ENCODE measurements around the gene LRMDA.

Gene LRMDA

DNA sequence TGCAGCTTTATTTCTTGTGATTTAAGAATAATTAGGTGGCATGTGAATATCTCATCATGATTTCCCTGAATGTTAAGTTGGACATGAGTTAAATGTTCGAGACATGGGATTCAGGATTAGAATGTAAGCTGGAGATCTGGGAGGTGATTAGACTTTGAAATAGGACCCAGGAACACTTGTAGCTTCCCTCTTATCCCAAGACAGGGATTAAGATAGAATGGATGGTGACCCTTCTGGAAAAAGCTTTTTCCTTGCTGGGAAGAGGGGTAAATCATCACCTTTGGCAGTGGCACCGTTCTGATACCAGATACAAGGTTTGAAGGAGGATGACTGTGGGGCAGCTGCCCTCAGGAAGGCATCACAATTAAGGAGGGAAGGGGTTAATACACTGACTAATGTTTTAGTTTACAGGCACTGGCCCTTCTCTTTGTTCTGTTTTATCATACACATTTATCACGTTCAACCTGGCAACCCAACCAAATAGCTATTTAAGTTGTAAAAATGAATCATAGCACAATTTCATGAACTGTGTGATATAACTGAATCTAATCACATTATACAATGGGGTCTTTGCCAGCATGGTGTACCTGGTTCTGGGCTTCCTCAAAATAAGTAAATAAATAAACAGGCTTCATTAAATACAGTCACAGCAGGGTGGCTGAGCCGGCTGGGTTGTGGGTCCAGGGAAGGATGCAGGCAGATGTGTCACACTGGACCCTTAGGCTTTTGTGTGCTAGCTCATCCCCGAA lies 212.7 kb downstream of the LRMDA start:
- Histone ChIP-seq H3K9me3 (no peaks in the 10 kb centered on the region), H3K27me3 (no peaks in the 10 kb centered on the region), H3K36me3 (no peaks in the 10 kb centered on the region), H3K4me1 (no peaks in the 10 kb centered on the region), H3K27ac (no peak overlapping the region), H3K4me3 (no peak overlapping the region)
- TF ChIP-seq, protein P1, sequence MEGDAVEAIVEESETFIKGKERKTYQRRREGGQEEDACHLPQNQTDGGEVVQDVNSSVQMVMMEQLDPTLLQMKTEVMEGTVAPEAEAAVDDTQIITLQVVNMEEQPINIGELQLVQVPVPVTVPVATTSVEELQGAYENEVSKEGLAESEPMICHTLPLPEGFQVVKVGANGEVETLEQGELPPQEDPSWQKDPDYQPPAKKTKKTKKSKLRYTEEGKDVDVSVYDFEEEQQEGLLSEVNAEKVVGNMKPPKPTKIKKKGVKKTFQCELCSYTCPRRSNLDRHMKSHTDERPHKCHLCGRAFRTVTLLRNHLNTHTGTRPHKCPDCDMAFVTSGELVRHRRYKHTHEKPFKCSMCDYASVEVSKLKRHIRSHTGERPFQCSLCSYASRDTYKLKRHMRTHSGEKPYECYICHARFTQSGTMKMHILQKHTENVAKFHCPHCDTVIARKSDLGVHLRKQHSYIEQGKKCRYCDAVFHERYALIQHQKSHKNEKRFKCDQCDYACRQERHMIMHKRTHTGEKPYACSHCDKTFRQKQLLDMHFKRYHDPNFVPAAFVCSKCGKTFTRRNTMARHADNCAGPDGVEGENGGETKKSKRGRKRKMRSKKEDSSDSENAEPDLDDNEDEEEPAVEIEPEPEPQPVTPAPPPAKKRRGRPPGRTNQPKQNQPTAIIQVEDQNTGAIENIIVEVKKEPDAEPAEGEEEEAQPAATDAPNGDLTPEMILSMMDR (IDR thresholded peaks at IDR 0.05) = no peak
- no peak for DNase-seq
- intact Hi-C loops (cut with DNase I; ENCODE audit: low total_unique reads) = no loop called here

DNA sequence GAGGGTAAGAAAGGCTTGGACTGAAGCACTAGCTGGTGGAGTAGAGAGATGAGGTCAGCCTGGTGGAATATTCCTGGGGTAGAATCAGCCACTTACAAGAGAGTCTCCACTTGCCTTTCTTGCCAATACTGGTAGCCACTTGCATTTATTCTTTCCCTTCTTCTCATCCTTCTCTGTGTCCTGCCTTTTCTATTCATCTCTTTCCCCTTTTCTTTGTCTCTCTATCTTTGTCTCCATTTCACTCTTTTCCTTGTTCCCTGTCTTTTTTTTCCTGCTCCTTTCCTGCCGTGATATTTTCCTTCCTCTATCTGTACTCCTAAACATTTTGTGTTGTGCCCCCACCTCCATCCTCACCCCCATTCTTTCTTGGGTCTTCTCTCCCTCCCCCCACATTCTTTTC lies 214.3 kb downstream of the LRMDA start:
- intact Hi-C loops (cut with DNase I; ENCODE audit: low total_unique reads) = no loop called here
- no peak overlapping the region for H3K27ac ChIP-seq
- H3K9me3 ChIP-seq = no peaks in the 10 kb centered on the region
- TF ChIP-seq, protein P1 (IDR thresholded peaks at IDR 0.05) = no peak
- no peaks in the 10 kb centered on the region for H3K36me3 ChIP-seq
- no peak for DNase-seq
- no peaks in the 10 kb centered on the region for H3K27me3 ChIP-seq
- H3K4me3 ChIP-seq = no peak overlapping the region
- no peaks in the 10 kb centered on the region for H3K4me1 ChIP-seq

GRCh38 chr10:75646218-75646915 lies 214.9 kb downstream of the LRMDA start:
- Histone ChIP-seq H3K9me3 (no peaks in the 10 kb centered on the region), H3K4me1 (no peaks in the 10 kb centered on the region), H3K27me3 (no peaks in the 10 kb centered on the region), H3K27ac (no peak overlapping the region), H3K36me3 (no peaks in the 10 kb centered on the region), H3K4me3 (no peak overlapping the region)
- TF ChIP-seq, protein P1 (IDR thresholded peaks at IDR 0.05) = no peak
- no peak for DNase-seq
- intact Hi-C loops (cut with DNase I; ENCODE audit: low total_unique reads) = no loop called here

- intact Hi-C loops (cut with DNase I; ENCODE audit: low total_unique reads) = no loop called here
- Histone ChIP-seq H3K4me3 (no peak overlapping the region), H3K9me3 (no peaks in the 10 kb centered on the region), H3K4me1 (peaks cover 0 to 4% (median 0%) of the 10 kb centered on the region in 4 donors), H3K27me3 (no peaks in the 10 kb centered on the region), H3K36me3 (no peaks in the 10 kb centered on the region), H3K27ac (no peak overlapping the region)
- TF ChIP-seq, protein P1 (IDR thresholded peaks at IDR 0.05) = no peak
- no peak for DNase-seq
These were observed 215.5 kb downstream of the LRMDA start for GRCh38 chr10:75646916-75647315.

- peaks cover 0 to 11% (median 0%) of the 10 kb centered on the region in 4 donors for H3K4me1 ChIP-seq
- H3K36me3 ChIP-seq = no peaks in the 10 kb centered on the region
- intact Hi-C loops (cut with DNase I; ENCODE audit: low total_unique reads) = no loop called here
- H3K27me3 ChIP-seq = no peaks in the 10 kb centered on the region
- H3K9me3 ChIP-seq = no peaks in the 10 kb centered on the region
- no peak overlapping the region for H3K4me3 ChIP-seq
- TF ChIP-seq, protein P1 (IDR thresholded peaks at IDR 0.05) = no peak
- DNase-seq = no peak
- no peak overlapping the region for H3K27ac ChIP-seq
These were observed 216.3 kb downstream of the LRMDA start for GRCh38 chr10:75647675-75648074.

Data from tibial artery (tissue), 4 donors.